GM23338 (cell line): Measurements from ENCODE around the gene ACP6. TPM values are rescaled to one million over a fixed set of nuclear protein-coding genes. Genes with fewer than 3 reads are reported as not detected.

Source experiments
- ATAC-seq: fragments of 200-7000 bp; cut with Tn5 transposase; 3 replicates; pipeline ENCODE4 v1.9.1; 2020
- DNase-seq: peaks from one replicate; pipeline ENCODE4 v3.0.0-alpha.2; 2015; ENCODE audit warnings: low spot score
- H2AFZ ChIP-seq: fragments of 200-600 bp; sonication (generic); 2 replicates; pipeline ENCODE4 v1.8.0; 2016; ENCODE audit warnings: antibody characterized with exemption, mild to moderate bottlenecking, moderate library complexity
- H3F3A ChIP-seq: fragments of 200-600 bp; sonication (generic); replicated peaks from 2 replicates; pipeline ENCODE4 v1.8.0; 2017; ENCODE audit warnings: antibody characterized with exemption, mixed run types, low read depth
- H3K27ac ChIP-seq: fragments of 200-600 bp; sonication (generic); 2 replicates; pipeline ENCODE4 v1.6.1; 2016; ENCODE audit warnings: low read depth
- H3K27me3 ChIP-seq: fragments of 200-600 bp; sonication (generic); 2 replicates; pipeline ENCODE4 v1.8.0; 2016; ENCODE audit warnings: mild to moderate bottlenecking, mixed run types, moderate library complexity; ENCODE audit not compliant: insufficient read depth
- H3K36me3 ChIP-seq: fragments of 200-600 bp; sonication (generic); 2 replicates; pipeline ENCODE4 v1.8.0; 2016; ENCODE audit warnings: mild to moderate bottlenecking; ENCODE audit not compliant: insufficient read depth
- H3K4me1 ChIP-seq: fragments of 200-600 bp; sonication (generic); 2 replicates; pipeline ENCODE4 v1.8.0; 2016; ENCODE audit warnings: mild to moderate bottlenecking, moderate library complexity; ENCODE audit not compliant: insufficient read depth
- H3K4me2 ChIP-seq: fragments of 200-600 bp; sonication (generic); 2 replicates; pipeline ENCODE4 v1.7.1; 2017; ENCODE audit warnings: mixed run types
- H3K4me3 ChIP-seq: fragments of 200-600 bp; sonication (generic); 2 replicates; pipeline ENCODE4 v1.6.1; 2016; ENCODE audit warnings: mixed run types
- H3K79me2 ChIP-seq: fragments of 200-600 bp; sonication (generic); replicated peaks from 2 replicates; pipeline ENCODE4 v1.8.0; 2017; ENCODE audit warnings: mild to moderate bottlenecking; ENCODE audit not compliant: insufficient read depth
- H3K9me2 ChIP-seq: fragments of 200-600 bp; sonication (generic); 2 replicates; pipeline ENCODE4 v1.8.0; 2017; ENCODE audit not compliant: insufficient read depth
- H4K20me1 ChIP-seq: fragments of 200-600 bp; sonication (generic); replicated peaks from 2 replicates; pipeline ENCODE4 v1.8.0; 2017; ENCODE audit warnings: mild to moderate bottlenecking; ENCODE audit not compliant: insufficient read depth
- H3K27ac Mint-ChIP-seq: 2 replicates; pipeline ENCODE4 v1.8.0; 2020; ENCODE audit warnings: inconsistent platforms, mild to moderate bottlenecking, moderate library complexity, mixed read lengths
- H3K27me3 Mint-ChIP-seq: 3 replicates; pipeline ENCODE4 v1.8.0; 2022; ENCODE audit warnings: low read depth, mild to moderate bottlenecking, moderate library complexity, mixed read lengths, inconsistent platforms; ENCODE audit not compliant: insufficient read depth, poor library complexity
- H3K36me3 Mint-ChIP-seq: 3 replicates; pipeline ENCODE4 v1.8.0; 2021; ENCODE audit warnings: low read depth, mild to moderate bottlenecking, inconsistent platforms, moderate library complexity, mixed read lengths
- H3K4me1 Mint-ChIP-seq: 3 replicates; pipeline ENCODE4 v1.8.0; 2020; ENCODE audit warnings: mild to moderate bottlenecking, inconsistent platforms, mixed read lengths
- H3K4me3 Mint-ChIP-seq: 3 replicates; pipeline ENCODE4 v1.8.0; 2021; ENCODE audit warnings: moderate library complexity, mild to moderate bottlenecking, inconsistent platforms, mixed read lengths
- H3K9me3 Mint-ChIP-seq: 3 replicates; pipeline ENCODE4 v1.8.0; 2020; ENCODE audit warnings: moderate library complexity, mild to moderate bottlenecking, inconsistent platforms, mixed read lengths
- CREB1 ChIP-seq: fragments of 250-450 bp; sonication (Bioruptor Pico); IDR thresholded peaks from 2 replicates; pipeline ENCODE4 v1.5.0; 2020; ENCODE audit warnings: low read depth, mild to moderate bottlenecking, moderate library complexity
- EZH2 ChIP-seq: fragments of 200-600 bp; sonication (generic); IDR thresholded peaks from one replicate; pipeline ENCODE4 v1.8.0; 2017; ENCODE audit warnings: antibody characterized with exemption, mild to moderate bottlenecking, low read depth; ENCODE audit not compliant: unreplicated experiment
- JUNB ChIP-seq: IDR thresholded peaks from one replicate; pipeline ENCODE4 v1.6.1; 2016; ENCODE audit warnings: antibody characterized with exemption; ENCODE audit not compliant: unreplicated experiment
- NANOG ChIP-seq: IDR thresholded peaks from 2 replicates; pipeline ENCODE4 v1.6.1; 2016; ENCODE audit warnings: antibody characterized with exemption, borderline replicate concordance
- POLR2AphosphoS5 ChIP-seq: IDR thresholded peaks from 2 replicates; pipeline ENCODE4 v1.6.1; 2016; ENCODE audit warnings: antibody characterized with exemption, low read depth
- STAT1 ChIP-seq: IDR thresholded peaks from one replicate; pipeline ENCODE4 v1.6.1; 2016; ENCODE audit warnings: antibody characterized with exemption; ENCODE audit not compliant: unreplicated experiment
- ZNF114 ChIP-seq: fragments of 250-450 bp; sonication (Bioruptor Pico); IDR thresholded peaks from 2 replicates; pipeline ENCODE4 v1.5.0; 2020; ENCODE audit warnings: mild to moderate bottlenecking, moderate library complexity
- ZNF331 ChIP-seq: fragments of 250-450 bp; sonication (Bioruptor Pico); IDR thresholded peaks from 2 replicates; pipeline ENCODE4 v1.5.0; 2020; ENCODE audit warnings: low read depth, mild to moderate bottlenecking, moderate library complexity
- polyA plus RNA-seq: library from polyadenylated mRNA; unstranded; fragments of >200 nt; fragmentation: Nextera tagmentation; extraction: Ambion mirVana; gene quantifications from 2 replicates; pipeline ENCODE4 v1.2.1, GENCODE V29; 2016
- total RNA-seq: library from RNA; depleted of rRNA; stranded (reverse); fragments of >200 nt; shearing (Covaris generic); gene quantifications from 2 replicates; pipeline ENCODE4 v1.2.3, GENCODE V29; 2014
- TF ChIP-seq, protein P1 (sequence below), 2 experiments: fragments of 200-600 bp in 1 of 2; sonication (generic) in 1 of 2; conservative IDR thresholded peaks; 2 replicates each; pipeline versions ENCODE4 v1.5.1 to v1.6.1; 2016 to 2017; ENCODE audit warnings: antibody characterized with exemption in 2 of 2, low read depth in 2 of 2, mild to moderate bottlenecking in 2 of 2, moderate library complexity in 1 of 2
- TF ChIP-seq, protein P2 (sequence below): IDR thresholded peaks from 2 replicates; pipeline ENCODE4 v1.6.1; 2016; ENCODE audit warnings: antibody characterized with exemption
- TF ChIP-seq, protein P3 (sequence below): fragments of 250-450 bp; sonication (Bioruptor Pico); IDR thresholded peaks from 2 replicates; pipeline ENCODE4 v1.5.0; 2020; ENCODE audit warnings: mild to moderate bottlenecking, moderate library complexity

Gene ACP6
- total and polyA plus RNA-seq, 2 experiments from 2014 or later: 20.6 to 26.5 TPM

DNA sequence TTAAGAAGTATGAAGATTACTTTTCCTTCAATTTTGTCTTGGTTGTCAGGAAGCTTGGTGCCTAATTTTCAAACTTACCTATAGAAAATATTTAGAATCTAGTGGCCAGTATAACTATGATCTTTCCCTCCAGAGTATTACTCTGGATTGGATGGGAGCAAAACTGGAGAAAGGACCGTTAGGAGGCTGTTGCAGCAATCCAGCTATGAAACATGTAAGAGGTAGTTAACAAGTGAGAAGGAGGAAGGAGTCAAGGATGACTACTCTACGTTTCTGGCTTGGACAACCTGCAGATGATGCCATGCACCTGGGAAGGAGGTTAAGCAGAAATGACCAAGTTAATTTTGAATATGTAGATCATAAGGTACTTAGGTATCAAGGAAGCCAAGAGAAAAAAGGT lies 3.5 kb upstream of the ACP6 start:
- H3K79me2 ChIP-seq: peaks cover 1% of the 10 kb centered on the region; the same call in 1 of the 2 replicates
- TF ChIP-seq NANOG: no peak
- TF ChIP-seq, protein P1, sequence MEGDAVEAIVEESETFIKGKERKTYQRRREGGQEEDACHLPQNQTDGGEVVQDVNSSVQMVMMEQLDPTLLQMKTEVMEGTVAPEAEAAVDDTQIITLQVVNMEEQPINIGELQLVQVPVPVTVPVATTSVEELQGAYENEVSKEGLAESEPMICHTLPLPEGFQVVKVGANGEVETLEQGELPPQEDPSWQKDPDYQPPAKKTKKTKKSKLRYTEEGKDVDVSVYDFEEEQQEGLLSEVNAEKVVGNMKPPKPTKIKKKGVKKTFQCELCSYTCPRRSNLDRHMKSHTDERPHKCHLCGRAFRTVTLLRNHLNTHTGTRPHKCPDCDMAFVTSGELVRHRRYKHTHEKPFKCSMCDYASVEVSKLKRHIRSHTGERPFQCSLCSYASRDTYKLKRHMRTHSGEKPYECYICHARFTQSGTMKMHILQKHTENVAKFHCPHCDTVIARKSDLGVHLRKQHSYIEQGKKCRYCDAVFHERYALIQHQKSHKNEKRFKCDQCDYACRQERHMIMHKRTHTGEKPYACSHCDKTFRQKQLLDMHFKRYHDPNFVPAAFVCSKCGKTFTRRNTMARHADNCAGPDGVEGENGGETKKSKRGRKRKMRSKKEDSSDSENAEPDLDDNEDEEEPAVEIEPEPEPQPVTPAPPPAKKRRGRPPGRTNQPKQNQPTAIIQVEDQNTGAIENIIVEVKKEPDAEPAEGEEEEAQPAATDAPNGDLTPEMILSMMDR (conservative IDR thresholded peaks at IDR 0.05; ENCODE audit: low read depth in 2 of 2): no peak
- TF ChIP-seq ZNF114: no peak
- TF ChIP-seq, protein P2, sequence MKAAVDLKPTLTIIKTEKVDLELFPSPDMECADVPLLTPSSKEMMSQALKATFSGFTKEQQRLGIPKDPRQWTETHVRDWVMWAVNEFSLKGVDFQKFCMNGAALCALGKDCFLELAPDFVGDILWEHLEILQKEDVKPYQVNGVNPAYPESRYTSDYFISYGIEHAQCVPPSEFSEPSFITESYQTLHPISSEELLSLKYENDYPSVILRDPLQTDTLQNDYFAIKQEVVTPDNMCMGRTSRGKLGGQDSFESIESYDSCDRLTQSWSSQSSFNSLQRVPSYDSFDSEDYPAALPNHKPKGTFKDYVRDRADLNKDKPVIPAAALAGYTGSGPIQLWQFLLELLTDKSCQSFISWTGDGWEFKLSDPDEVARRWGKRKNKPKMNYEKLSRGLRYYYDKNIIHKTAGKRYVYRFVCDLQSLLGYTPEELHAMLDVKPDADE: no peak
- no peak for TF ChIP-seq ZNF331 (CRISPR knock-in tag)
- no peak for TF ChIP-seq EZH2
- no peak for TF ChIP-seq POLR2AphosphoS5
- no peak for TF ChIP-seq JUNB
- TF ChIP-seq CREB1 (CRISPR knock-in tag): no peak
- H3K9me2 ChIP-seq: no peaks in the 10 kb centered on the region
- Mint-ChIP-seq H3K4me3 (no peak overlapping the region), H3K27me3 (no peaks in the 10 kb centered on the region), H3K9me3 (peaks cover 20% of the 10 kb centered on the region), H3K4me1 (peaks cover 6% of the 10 kb centered on the region), H3K36me3 (peaks cover 14% of the 10 kb centered on the region), H3K27ac (no peak overlapping the region)
- 0 out of 2 replicates have a peak, but pooled peaks cover 2% of the 10 kb centered on the region for H3K36me3 ChIP-seq
- no peaks in the 10 kb centered on the region for H4K20me1 ChIP-seq
- H3F3A ChIP-seq: no peaks in the 10 kb centered on the region
- DNase-seq (no peak), ATAC-seq (no peak)
- H3K4me2 ChIP-seq: no peak overlapping the region
- no peak overlapping the region for H2AFZ ChIP-seq
- no peak overlapping the region for H3K27ac ChIP-seq
- H3K4me1 ChIP-seq: peaks cover 4% of the 10 kb centered on the region
- no peak overlapping the region for H3K4me3 ChIP-seq
- no peaks in the 10 kb centered on the region for H3K27me3 ChIP-seq

DNA sequence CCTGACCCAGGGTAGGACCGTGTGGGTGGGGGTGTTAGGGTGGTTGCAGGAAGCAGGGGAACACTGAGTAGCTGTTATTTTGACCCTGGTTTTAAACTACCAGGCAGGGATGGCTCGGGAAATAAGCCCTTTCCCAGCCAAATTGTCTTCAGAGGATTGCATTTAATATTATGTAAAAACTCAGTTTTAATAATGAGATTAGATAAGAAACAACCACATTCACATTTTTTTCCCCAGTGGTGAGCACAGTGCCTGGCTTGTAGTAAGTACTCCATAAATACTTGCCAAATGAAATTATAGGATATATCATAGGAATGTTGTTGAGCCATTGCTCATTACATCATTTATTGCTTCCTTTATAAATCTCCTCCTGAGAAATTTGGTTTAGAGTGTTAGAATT lies 3.1 kb upstream of the ACP6 start:
- Mint-ChIP-seq H3K36me3 (peaks cover 11% of the 10 kb centered on the region), H3K4me3 (no peak overlapping the region), H3K27me3 (no peaks in the 10 kb centered on the region), H3K27ac (no peak overlapping the region), H3K9me3 (peaks cover 16% of the 10 kb centered on the region), H3K4me1 (peaks cover 10% of the 10 kb centered on the region)
- Histone ChIP-seq H3K79me2 (peaks cover 5% of the 10 kb centered on the region), H3F3A (no peaks in the 10 kb centered on the region), H3K36me3 (0 out of 2 replicates have a peak, but pooled peaks cover 2% of the 10 kb centered on the region), H3K27me3 (no peaks in the 10 kb centered on the region), H3K4me1 (peaks cover 7% of the 10 kb centered on the region), H3K4me2 (no peak overlapping the region), H2AFZ (no peak overlapping the region), H3K27ac (no peak overlapping the region), H3K9me2 (no peaks in the 10 kb centered on the region), H3K4me3 (no peak overlapping the region), H4K20me1 (no peaks in the 10 kb centered on the region)
- no peak for DNase-seq
- ATAC-seq: no peak
- TF ChIP-seq, protein P3, sequence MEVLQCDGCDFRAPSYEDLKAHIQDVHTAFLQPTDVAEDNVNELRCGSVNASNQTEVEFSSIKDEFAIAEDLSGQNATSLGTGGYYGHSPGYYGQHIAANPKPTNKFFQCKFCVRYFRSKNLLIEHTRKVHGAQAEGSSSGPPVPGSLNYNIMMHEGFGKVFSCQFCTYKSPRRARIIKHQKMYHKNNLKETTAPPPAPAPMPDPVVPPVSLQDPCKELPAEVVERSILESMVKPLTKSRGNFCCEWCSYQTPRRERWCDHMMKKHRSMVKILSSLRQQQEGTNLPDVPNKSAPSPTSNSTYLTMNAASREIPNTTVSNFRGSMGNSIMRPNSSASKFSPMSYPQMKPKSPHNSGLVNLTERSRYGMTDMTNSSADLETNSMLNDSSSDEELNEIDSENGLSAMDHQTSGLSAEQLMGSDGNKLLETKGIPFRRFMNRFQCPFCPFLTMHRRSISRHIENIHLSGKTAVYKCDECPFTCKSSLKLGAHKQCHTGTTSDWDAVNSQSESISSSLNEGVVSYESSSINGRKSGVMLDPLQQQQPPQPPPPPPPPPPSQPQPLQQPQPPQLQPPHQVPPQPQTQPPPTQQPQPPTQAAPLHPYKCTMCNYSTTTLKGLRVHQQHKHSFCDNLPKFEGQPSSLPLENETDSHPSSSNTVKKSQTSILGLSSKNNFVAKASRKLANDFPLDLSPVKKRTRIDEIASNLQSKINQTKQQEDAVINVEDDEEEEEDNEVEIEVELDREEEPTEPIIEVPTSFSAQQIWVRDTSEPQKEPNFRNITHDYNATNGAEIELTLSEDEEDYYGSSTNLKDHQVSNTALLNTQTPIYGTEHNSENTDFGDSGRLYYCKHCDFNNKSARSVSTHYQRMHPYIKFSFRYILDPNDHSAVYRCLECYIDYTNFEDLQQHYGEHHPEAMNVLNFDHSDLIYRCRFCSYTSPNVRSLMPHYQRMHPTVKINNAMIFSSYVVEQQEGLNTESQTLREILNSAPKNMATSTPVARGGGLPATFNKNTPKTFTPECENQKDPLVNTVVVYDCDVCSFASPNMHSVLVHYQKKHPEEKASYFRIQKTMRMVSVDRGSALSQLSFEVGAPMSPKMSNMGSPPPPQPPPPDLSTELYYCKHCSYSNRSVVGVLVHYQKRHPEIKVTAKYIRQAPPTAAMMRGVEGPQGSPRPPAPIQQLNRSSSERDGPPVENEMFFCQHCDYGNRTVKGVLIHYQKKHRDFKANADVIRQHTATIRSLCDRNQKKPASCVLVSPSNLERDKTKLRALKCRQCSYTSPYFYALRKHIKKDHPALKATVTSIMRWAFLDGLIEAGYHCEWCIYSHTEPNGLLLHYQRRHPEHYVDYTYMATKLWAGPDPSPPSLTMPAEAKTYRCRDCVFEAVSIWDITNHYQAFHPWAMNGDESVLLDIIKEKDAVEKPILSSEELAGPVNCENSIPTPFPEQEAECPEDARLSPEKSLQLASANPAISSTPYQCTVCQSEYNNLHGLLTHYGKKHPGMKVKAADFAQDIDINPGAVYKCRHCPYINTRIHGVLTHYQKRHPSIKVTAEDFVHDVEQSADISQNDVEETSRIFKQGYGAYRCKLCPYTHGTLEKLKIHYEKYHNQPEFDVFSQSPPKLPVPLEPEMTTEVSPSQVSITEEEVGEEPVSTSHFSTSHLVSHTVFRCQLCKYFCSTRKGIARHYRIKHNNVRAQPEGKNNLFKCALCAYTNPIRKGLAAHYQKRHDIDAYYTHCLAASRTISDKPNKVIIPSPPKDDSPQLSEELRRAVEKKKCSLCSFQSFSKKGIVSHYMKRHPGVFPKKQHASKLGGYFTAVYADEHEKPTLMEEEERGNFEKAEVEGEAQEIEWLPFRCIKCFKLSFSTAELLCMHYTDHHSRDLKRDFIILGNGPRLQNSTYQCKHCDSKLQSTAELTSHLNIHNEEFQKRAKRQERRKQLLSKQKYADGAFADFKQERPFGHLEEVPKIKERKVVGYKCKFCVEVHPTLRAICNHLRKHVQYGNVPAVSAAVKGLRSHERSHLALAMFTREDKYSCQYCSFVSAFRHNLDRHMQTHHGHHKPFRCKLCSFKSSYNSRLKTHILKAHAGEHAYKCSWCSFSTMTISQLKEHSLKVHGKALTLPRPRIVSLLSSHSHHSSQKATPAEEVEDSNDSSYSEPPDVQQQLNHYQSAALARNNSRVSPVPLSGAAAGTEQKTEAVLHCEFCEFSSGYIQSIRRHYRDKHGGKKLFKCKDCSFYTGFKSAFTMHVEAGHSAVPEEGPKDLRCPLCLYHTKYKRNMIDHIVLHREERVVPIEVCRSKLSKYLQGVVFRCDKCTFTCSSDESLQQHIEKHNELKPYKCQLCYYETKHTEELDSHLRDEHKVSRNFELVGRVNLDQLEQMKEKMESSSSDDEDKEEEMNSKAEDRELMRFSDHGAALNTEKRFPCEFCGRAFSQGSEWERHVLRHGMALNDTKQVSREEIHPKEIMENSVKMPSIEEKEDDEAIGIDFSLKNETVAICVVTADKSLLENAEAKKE (CRISPR knock-in tag): no peak
- TF ChIP-seq STAT1 (no peak), EZH2 (no peak), CREB1 (CRISPR knock-in tag) (no peak), POLR2AphosphoS5 (no peak)
